HEK293 (cell line): ENCODE measurements around the gene FRZB.

Experiments used
- CTCF ChIA-PET: fragments of 350-600 bp; formaldehyde crosslinking; extraction: SDS; loops from one replicate; lab custom pipeline; 2021; ENCODE audit warnings: antibody characterized with exemption; lab: Yijun Ruan, JAX
- POLR2A ChIA-PET: fragments of 300-600 bp; formaldehyde crosslinking; extraction: SDS; loops from one replicate; lab custom pipeline; 2020; ENCODE audit warnings: antibody characterized with exemption, inconsistent platforms; lab: Yijun Ruan, JAX
- H3K27ac ChIP-seq: fragments of 200-500 bp; sonication (Bioruptor generic); 2 replicates; pipeline ENCODE4 v1.5.1; 2014; ENCODE audit warnings: low read depth, low read length, control low read depth, inconsistent platforms; ENCODE audit errors: extremely low read depth
- H3K36me3 ChIP-seq, 2 experiments: fragments of 200-500 bp in 1 of 2; sonication (Bioruptor generic) in 1 of 2; 1 replicate in 1 of 2; 2 replicates in 1 of 2; pipeline ENCODE4 v1.5.1; 2014 to 2017; ENCODE audit warnings: inconsistent platforms in 2 of 2, low read length in 2 of 2; ENCODE audit not compliant: control insufficient read depth in 2 of 2, insufficient read depth in 1 of 2
- H3K4me1 ChIP-seq: fragments of 200-500 bp; sonication (Bioruptor generic); 2 replicates; pipeline ENCODE4 v1.5.1; 2014; ENCODE audit warnings: mild to moderate bottlenecking, low read length, inconsistent platforms; ENCODE audit not compliant: control insufficient read depth, insufficient read depth
- H3K4me3 ChIP-seq: 2 replicates; pipeline ENCODE4 v1.5.1; 2011; ENCODE audit warnings: low read depth, mild to moderate bottlenecking, control low read depth, low read length, moderate library complexity
- H3K9me3 ChIP-seq: fragments of 200-500 bp; sonication (Bioruptor generic); 2 replicates; pipeline ENCODE4 v1.5.1; 2014; ENCODE audit warnings: low read depth, low read length, inconsistent platforms; ENCODE audit not compliant: control insufficient read depth, insufficient read depth
- FEZF1 ChIP-seq: fragments of 450-650 bp; formaldehyde crosslinking; IDR thresholded peaks from 2 replicates; pipeline ENCODE4 v1.5.1; 2016; ENCODE audit warnings: missing biosample characterization, missing genetic modification characterization
- GLI4 ChIP-seq: fragments of 450-650 bp; formaldehyde crosslinking; IDR thresholded peaks from 2 replicates; pipeline ENCODE4 v1.5.1; 2016; ENCODE audit warnings: missing biosample characterization, missing genetic modification characterization
- OSR2 ChIP-seq: fragments of 450-650 bp; formaldehyde crosslinking; IDR thresholded peaks from 2 replicates; pipeline ENCODE4 v1.5.1; 2016; ENCODE audit warnings: missing biosample characterization, missing genetic modification characterization
- PATZ1 ChIP-seq: fragments of 450-650 bp; formaldehyde crosslinking; IDR thresholded peaks from 2 replicates; pipeline ENCODE4 v1.5.1; 2016; ENCODE audit warnings: missing biosample characterization, missing genetic modification characterization
- PRDM10 ChIP-seq: fragments of 450-650 bp; formaldehyde crosslinking; IDR thresholded peaks from 2 replicates; pipeline ENCODE4 v1.5.1; 2016; ENCODE audit warnings: missing biosample characterization, missing genetic modification characterization
- ZBTB20 ChIP-seq: fragments of 450-650 bp; formaldehyde crosslinking; IDR thresholded peaks from 2 replicates; pipeline ENCODE4 v1.5.1; 2016; ENCODE audit warnings: missing biosample characterization, missing genetic modification characterization
- ZFHX2 ChIP-seq: fragments of 450-650 bp; formaldehyde crosslinking; conservative IDR thresholded peaks from 2 replicates; pipeline ENCODE4 v1.5.1; 2016; ENCODE audit warnings: missing biosample characterization, missing genetic modification characterization
- ZNF133 ChIP-seq: fragments of 450-650 bp; formaldehyde crosslinking; IDR thresholded peaks from 2 replicates; pipeline ENCODE4 v1.5.1; 2016; ENCODE audit warnings: missing biosample characterization, missing genetic modification characterization
- ZNF169 ChIP-seq: fragments of 450-650 bp; formaldehyde crosslinking; IDR thresholded peaks from 2 replicates; pipeline ENCODE4 v1.5.1; 2016; ENCODE audit warnings: missing biosample characterization, missing genetic modification characterization
- ZNF184 ChIP-seq: fragments of 450-650 bp; IDR thresholded peaks from 2 replicates; pipeline ENCODE4 v1.5.1; 2018; ENCODE audit warnings: missing biosample characterization, mild to moderate bottlenecking, missing genetic modification characterization
- ZNF19 ChIP-seq: fragments of 450-650 bp; formaldehyde crosslinking; IDR thresholded peaks from 2 replicates; pipeline ENCODE4; 2016; ENCODE audit warnings: missing biosample characterization, missing genetic modification characterization, low read depth
- ZNF214 ChIP-seq: fragments of 450-650 bp; formaldehyde crosslinking; IDR thresholded peaks from 2 replicates; pipeline ENCODE4 v1.5.1; 2017; ENCODE audit warnings: missing biosample characterization, mild to moderate bottlenecking, missing genetic modification characterization, borderline replicate concordance
- ZNF23 ChIP-seq: fragments of 450-650 bp; formaldehyde crosslinking; IDR thresholded peaks from 2 replicates; pipeline ENCODE4 v1.5.1; 2016; ENCODE audit warnings: missing biosample characterization, missing genetic modification characterization, borderline replicate concordance
- ZNF366 ChIP-seq: fragments of 450-650 bp; formaldehyde crosslinking; conservative IDR thresholded peaks from 2 replicates; pipeline ENCODE4 v1.5.1; 2016; ENCODE audit warnings: missing biosample characterization, missing genetic modification characterization
- ZNF600 ChIP-seq: fragments of 450-650 bp; formaldehyde crosslinking; IDR thresholded peaks from 2 replicates; pipeline ENCODE4 v1.5.1; 2016; ENCODE audit warnings: missing biosample characterization, missing genetic modification characterization
- ZNF610 ChIP-seq: fragments of 450-650 bp; formaldehyde crosslinking; IDR thresholded peaks from 2 replicates; pipeline ENCODE4 v1.5.1; 2016; ENCODE audit warnings: missing biosample characterization, missing genetic modification characterization, borderline replicate concordance
- ZNF621 ChIP-seq: fragments of 450-650 bp; formaldehyde crosslinking; IDR thresholded peaks from 2 replicates; pipeline ENCODE4 v1.5.1; 2017; ENCODE audit warnings: missing biosample characterization, missing genetic modification characterization
- ZNF701 ChIP-seq: fragments of 450-650 bp; formaldehyde crosslinking; IDR thresholded peaks from 2 replicates; pipeline ENCODE4 v1.5.1; 2016; ENCODE audit warnings: missing biosample characterization, missing genetic modification characterization
- ZNF768 ChIP-seq: fragments of 450-650 bp; formaldehyde crosslinking; IDR thresholded peaks from 2 replicates; pipeline ENCODE4 v1.5.1; 2018; ENCODE audit warnings: missing biosample characterization, mild to moderate bottlenecking, missing genetic modification characterization
- ZNF785 ChIP-seq: fragments of 450-650 bp; formaldehyde crosslinking; IDR thresholded peaks from 2 replicates; pipeline ENCODE4 v1.5.1; 2016; ENCODE audit warnings: missing biosample characterization, missing genetic modification characterization
- ZSCAN30 ChIP-seq: fragments of 450-650 bp; IDR thresholded peaks from 2 replicates; pipeline ENCODE4 v1.5.1; 2018; ENCODE audit warnings: missing biosample characterization, mild to moderate bottlenecking, missing genetic modification characterization, moderate library complexity
- ZSCAN5A ChIP-seq: fragments of 450-650 bp; formaldehyde crosslinking; IDR thresholded peaks from 2 replicates; pipeline ENCODE4 v1.5.1; 2016; ENCODE audit warnings: missing biosample characterization, missing genetic modification characterization

The FRZB gene

GRCh38 chr2:182912518-182912915 lies 46.1 kb upstream of the FRZB start:
- Histone ChIP-seq H3K4me3 (no peak overlapping the region), H3K4me1 (peaks cover 10% of the 10 kb centered on the region), H3K36me3 (peaks cover 0 to 34% of the 10 kb centered on the region in 2 experiments; a peak in 1 of 3 replicates), H3K9me3 (no peaks in the 10 kb centered on the region), H3K27ac (no peak overlapping the region)
- ChIA-PET POLR2A (no interaction called here), CTCF (interaction anchor here (0.8 to 1.6 kb wide), 5 partner anchors 14 to 149 kb away, joined by 4 to 8 read pairs (median 4); no protein-coding TSS in a partner anchor)
- peak; percentile 82 for TF ChIP-seq ZNF366 (tag by site-specific recombination)
- no peak for TF ChIP-seq ZNF23 (tag by site-specific recombination)

- H3K27ac ChIP-seq: no peak overlapping the region
- no peaks in the 10 kb centered on the region for H3K9me3 ChIP-seq
- no peak overlapping the region for H3K4me3 ChIP-seq
- H3K36me3 ChIP-seq: peaks cover 0 to 34% of the 10 kb centered on the region in 2 experiments; a peak in 1 of 3 replicates
- TF ChIP-seq ZNF610 (tag by site-specific recombination): no peak
- no peak for TF ChIP-seq PRDM10 (tag by site-specific recombination)
- no peak for TF ChIP-seq ZNF768 (tag by site-specific recombination)
- TF ChIP-seq ZBTB20 (tag by site-specific recombination): no peak
- TF ChIP-seq ZSCAN5A (tag by site-specific recombination): no peak
- no peak for TF ChIP-seq GLI4 (tag by site-specific recombination)
- TF ChIP-seq OSR2: no peak
- TF ChIP-seq ZSCAN30 (tag by site-specific recombination): no peak
- TF ChIP-seq ZNF19 (tag by site-specific recombination): no peak
- TF ChIP-seq ZNF214 (tag by site-specific recombination): no peak
- no peak for TF ChIP-seq ZNF701 (tag by site-specific recombination)
- TF ChIP-seq ZNF133 (tag by site-specific recombination): no peak
- no peak for TF ChIP-seq ZNF600 (tag by site-specific recombination)
- no peak for TF ChIP-seq FEZF1 (tag by site-specific recombination)
- no peak for TF ChIP-seq ZNF184 (tag by site-specific recombination)
- no peak for TF ChIP-seq ZNF621 (tag by site-specific recombination)
- no peak for TF ChIP-seq ZFHX2 (tag by site-specific recombination)
- TF ChIP-seq ZNF785 (tag by site-specific recombination): no peak
- no peak for TF ChIP-seq PATZ1 (tag by site-specific recombination)
- TF ChIP-seq ZNF169 (tag by site-specific recombination): no peak
- TF ChIP-seq, all 188 proteins: peak for 0
- POLR2A ChIA-PET: interaction anchor here (0.6 kb wide), 1 partner anchor 10 kb away, joined by 3 read pairs; no protein-coding TSS in a partner anchor
- CTCF ChIA-PET: interaction anchor here (0.8 to 1.6 kb wide), 5 partner anchors 13 to 149 kb away, joined by 4 to 8 read pairs (median 4); no protein-coding TSS in a partner anchor
- peaks cover 10% of the 10 kb centered on the region for H3K4me1 ChIP-seq
These were observed 45.5 kb upstream of the FRZB start for GRCh38 chr2:182911813-182912517.
